ENCODE results near the gene ZNF223.

ZNF223 gene

GRCh38 chr19:44072543-44073401 is 20.9 kb downstream of the ZNF223 start:
- no peak for DNase-seq

DNA sequence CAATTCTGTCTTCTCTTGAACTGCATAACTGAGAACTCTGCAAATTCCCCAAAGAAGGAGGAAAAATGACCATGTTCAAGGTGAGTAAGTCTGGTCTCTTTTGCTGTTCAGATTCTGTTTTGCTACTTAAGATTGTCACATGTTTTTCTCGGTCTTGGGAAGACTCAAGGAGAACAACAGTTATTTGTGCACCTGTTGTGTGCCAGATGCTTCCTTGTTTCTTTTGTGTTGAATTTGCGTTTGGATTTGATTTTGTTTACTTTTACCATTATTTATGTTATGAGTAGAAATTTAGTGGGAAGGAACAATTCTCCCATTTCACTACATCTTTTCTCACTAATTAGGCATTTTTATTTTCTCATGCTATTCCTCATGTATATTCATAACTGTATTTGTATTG is 24.5 kb downstream of the ZNF223 start:
- no peak for DNase-seq

DNA sequence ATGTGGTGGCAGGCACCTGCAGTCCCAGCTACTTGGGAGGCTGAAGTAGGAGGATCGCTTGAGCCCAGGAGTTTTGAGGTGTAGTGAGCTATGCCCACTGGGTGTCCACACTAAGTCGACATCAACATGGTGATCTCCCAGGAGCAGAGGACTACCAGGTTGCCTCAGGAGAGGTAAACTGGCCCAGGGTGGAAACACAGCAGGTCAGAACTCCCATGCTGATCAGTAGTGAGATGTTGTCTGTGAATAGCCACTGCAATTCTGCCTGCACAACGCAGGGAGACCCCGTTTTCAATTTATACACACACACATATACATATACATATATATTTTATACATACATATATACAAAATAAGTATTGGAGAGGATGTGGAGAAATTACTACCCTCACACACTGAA is 40.3 kb downstream of the ZNF223 start:
- no peak for DNase-seq

DNA sequence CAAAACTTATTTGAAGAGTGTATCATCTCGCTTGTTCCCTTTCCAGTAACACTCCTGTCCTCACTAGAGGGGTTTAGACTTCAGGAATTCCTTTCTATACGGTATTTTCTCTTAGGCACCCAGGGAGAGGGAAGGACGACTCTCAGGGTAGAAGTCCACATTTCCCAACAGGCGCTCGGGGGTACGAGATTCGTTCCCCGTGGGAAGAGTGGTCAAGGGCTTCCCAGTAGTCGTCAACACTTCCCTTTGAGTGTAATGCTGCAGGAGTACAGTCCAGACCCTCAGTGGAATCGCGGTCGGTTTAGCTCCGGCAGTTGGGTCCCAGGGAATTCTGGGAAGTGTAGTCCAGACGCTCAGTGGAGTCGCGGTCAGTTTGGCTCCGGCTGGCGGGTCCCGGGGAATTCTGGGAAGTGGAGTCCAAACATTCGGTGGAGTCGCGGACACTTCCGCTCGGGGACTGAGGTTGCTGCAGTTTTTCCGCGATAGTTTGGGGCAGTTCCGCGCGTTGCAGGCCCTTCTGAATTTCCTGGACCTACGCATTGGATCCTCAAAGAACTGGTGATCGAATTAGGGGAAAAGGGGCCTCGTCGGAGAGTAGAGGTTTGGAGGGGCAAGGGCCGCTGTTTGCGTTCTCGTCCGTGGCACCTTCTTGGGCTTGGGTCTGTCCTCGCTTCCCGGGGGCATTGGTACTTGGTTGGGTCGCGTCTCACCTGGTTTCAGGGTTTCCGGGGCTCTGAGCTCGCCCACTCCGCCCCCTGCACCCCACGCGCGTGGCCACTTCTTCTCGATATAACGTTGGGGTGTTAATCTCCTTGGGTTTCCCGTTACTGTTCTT is 42.3 kb downstream of the ZNF223 start, which contains the start of gene ZNF224:
Gene ZNF224, plus strand, starts transcription at position 431 of the 835 bp plus-strand sequence. CDS start 3,513 bp downstream, outside the sequence.
- peak; percentile 85 for DNase-seq

DNA sequence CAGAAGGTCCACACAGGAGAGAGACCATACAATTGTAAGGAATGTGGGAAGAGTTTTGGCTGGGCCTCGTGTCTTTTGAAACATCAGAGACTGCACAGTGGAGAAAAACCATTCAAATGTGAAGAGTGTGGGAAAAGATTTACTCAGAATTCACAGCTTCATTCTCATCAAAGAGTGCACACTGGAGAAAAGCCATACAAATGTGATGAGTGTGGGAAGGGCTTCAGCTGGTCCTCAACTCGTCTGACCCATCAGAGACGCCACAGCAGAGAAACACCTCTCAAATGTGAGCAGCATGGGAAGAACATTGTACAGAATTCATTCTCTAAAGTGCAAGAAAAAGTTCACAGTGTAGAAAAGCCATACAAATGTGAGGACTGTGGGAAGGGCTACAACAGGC is 55.9 kb downstream of the ZNF223 start:
- DNase-seq = no peak

DNA sequence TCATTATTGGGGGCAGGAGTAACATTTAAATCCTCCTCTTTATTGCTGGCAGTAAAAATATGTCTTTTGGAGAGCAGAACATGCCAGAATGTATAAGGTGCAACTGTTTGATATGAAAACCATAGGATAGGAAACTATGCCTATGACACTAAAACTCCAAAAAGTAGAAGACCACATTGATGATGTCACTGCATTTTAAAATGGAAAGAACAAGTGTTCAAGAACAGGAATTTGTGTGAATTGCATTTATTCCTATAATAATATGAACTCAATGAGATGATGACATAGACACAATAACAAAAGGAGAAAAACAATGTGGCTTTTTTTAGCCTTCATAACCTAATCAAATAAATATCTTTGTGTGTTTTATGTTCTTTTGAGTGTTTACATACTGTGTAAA is 57.6 kb downstream of the ZNF223 start:
- no peak for DNase-seq

DNA sequence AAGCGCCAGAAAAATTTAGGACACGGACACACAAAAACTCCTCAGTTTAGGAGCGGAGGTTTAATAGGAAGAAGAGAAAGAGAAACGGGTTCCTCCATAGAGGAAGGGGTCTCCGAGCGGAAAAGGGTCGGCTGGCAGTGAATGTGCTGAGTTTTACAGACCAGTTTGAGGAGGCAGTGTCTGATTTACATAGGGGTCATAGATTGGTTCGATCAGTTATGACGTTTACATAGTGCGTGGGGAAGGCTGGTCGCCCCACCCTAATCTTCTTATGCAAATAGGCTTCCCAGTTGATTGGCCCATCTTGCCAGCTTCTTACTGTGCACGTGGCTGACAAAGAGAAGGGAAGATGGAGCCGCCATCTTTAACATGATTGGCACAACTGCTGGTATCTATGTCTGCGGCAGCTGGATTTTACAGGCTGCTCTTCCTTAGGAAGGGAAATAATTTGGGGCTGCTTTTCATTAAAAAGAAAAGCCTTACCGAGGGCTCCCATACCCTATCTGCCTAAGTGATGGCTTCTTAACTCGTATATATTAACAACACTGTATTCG is 60.2 kb downstream of the ZNF223 start:
- no peak for DNase-seq

- no peak for DNase-seq
These were observed 60.9 kb downstream of the ZNF223 start for GRCh38 chr19:44112802-44113137.

GRCh38 chr19:44113138-44113783 is 61.4 kb downstream of the ZNF223 start, which contains the start of gene ZNF225:
Gene ZNF225 (plus strand): TSS chr19:44113399. CDS start chr19:44115828, 2,429 bp downstream.
- peak; percentile 93 for DNase-seq

DNA sequence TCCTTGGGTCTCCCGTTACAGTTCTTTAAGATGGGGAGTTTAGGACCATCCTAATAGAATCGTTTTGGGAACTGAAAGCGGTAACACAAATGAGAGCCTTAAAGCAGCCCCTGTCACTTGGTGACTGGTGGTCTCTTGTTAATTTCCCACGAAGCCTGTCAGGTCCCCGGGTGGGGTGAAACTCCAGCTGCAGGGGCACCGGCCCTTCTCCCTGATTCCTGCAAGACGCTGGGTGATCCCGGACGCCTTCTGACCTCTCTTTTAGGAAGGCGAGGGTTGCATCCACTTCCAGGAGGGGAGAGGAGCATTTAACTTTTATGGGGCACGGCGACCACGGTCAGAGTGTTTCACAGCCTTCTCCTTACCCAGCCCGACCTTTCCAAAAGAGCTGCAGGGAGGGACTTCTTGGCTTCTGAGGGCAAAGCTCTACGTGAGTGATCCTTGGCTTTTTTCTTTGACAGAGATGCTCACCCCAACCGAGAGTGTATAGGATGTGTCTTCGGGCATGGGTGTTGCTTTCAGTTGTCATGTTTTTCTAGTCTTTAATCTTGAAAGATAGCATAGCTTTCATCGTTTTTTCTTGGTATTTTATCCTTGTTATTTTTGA is 62.1 kb downstream of the ZNF223 start:
- DNase-seq = no peak
